ENCODE measurements around the gene HECW1.

HECW1 gene

DNA sequence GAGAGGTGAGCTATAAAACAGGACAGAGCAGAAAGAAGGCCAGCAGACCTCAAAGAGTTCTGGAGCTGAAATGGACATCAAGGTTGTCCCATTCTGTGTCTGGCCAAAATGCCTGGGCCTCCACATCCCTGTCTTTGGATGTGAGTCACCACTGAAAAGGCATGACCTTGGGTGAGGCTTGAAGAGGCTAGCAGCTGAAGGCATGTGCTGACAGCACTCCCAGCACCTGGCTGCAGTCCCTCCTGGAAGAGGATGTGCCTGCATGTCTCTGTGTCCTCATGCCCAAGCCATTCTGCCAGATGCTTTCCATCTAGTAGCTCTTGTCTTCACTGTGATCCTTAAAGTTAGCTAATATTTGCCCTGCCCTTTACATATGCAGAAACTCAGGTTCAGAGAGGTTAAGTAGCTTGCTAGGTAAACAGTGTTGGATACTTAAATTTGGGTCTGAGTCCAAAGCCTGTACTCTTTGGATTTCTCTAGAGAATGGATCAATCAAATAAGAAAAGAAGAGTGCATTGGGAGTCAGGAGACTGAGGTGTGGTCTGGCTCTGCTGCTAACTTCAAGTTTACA lies 35.8 kb downstream of the HECW1 start:
- DNase-seq (ENCODE audit: low read depth): peak; percentile 42

DNA sequence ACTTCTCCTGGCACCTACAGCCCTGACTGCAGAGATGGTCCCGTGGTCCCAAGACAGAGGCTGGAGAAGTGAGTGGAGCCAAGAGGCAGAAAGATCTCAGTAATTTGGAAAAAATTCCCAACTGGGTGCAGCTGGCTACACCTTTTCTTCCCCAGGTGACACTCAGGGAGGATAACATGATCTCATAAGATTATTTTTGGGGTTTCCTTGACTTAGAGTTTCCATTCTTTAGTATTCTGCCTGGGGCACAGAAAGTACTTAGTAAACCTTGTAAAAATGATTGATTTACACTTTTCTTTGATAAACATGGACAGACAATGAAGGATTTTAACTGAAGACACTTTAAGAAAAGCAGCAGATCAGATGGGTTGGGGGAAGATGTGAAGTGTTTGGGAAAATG lies 38.6 kb downstream of the HECW1 start:
- no peak for DNase-seq (ENCODE audit: low read depth)

GRCh38 chr7:43152696-43153095 lies 40.2 kb downstream of the HECW1 start:
- no peak for DNase-seq (ENCODE audit: low read depth)

- no peak for DNase-seq (ENCODE audit: low read depth)
Observed at GRCh38 chr7:43155636-43156035, 43.2 kb downstream of the HECW1 start.

GRCh38 chr7:43163885-43164284 lies 51.4 kb downstream of the HECW1 start:
- no peak for DNase-seq (ENCODE audit: low read depth)

DNA sequence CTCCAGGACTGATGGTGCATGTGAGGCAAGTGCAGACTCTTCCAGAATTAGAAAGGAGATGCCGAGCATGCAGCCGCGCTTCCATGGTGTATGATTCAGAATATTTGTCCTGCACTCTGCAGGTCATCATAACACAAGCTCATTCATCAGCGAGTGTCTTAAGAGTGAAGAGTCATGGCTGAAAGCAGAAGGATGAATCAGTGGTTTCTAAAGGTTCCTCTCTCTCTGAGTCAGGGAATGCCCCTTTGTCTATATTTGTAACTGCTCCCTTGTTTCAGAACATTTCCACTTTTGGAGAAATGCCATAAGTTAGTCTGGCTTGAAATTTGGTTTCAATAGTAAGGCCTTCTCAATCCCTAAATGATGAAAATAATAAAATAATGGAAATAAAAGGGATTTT lies 52.3 kb downstream of the HECW1 start:
- DNase-seq (ENCODE audit: low read depth): peak; percentile 86

- no peak for DNase-seq (ENCODE audit: low read depth)
Observed at GRCh38 chr7:43166686-43167085, 54.2 kb downstream of the HECW1 start.

GRCh38 chr7:43169076-43169475 lies 56.6 kb downstream of the HECW1 start:
- no peak for DNase-seq (ENCODE audit: low read depth)

DNA sequence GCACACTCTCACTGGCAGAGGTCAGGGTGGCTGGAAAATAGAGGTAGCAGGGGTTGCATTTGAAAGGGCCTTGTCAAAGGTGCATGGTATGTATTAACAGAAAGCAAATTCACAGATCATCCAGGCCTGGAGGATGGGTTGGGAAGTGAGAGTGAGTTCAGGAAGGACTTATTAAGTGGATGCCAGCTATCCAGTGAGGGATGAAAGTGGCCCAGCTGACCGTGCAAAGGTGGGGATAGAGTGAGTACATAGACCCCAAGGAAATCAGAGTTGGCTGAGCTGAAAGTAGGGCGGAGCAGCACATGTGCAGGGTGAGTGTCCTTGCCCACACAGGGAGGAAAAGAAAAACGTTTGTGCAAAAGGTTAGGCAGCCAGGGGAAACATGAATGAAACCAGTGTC lies 58.1 kb downstream of the HECW1 start:
- no peak for DNase-seq (ENCODE audit: low read depth)

DNA sequence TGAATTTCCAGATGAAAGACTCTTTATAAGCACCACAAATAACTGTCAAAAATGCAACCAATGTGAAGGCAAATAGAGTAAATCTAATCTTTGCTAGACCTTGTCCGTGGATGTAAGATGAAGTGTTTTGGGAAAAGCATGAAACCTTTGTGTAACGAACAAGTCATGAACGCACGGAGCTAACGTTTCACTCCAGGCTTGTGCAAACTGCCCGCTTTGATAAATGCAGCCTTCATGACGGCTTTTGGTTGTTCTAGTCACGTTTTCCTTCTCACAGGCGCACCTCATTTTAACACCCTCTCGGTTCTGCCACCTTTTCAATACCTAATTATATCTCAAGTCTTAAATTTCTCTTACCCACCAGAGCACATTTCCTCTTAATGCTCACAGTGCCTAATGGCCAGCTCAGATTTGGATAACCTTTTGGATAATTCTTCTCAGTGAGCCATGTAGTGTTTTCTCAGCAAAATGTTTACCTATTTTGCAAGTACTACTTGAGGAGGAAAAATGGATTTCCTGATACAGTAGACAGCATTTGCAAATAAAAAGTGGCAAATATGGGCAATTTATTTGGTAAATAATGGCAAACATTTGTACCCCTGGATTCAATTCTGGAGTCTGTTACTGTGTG lies 63.2 kb downstream of the HECW1 start:
- DNase-seq (ENCODE audit: low read depth): no peak

DNA sequence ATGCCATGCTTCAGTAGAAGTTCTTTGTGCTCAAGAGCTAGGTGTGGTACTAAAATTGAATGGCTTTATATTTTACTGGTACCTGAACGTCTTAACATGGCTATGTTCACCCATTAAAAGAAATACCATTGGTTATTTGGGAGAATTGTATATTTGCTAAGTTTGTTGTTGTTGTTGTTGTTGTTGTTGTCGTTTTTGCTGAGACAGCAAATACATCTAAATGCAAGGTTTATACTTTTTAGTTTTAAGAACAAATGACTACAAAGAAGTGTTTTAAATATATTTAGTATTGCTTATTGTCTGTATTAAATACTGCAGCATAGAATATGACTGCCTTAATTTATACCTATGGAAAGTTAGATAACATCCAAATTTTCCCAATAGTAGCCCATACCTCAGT lies 66.9 kb downstream of the HECW1 start:
- no peak for DNase-seq (ENCODE audit: low read depth)

DNA sequence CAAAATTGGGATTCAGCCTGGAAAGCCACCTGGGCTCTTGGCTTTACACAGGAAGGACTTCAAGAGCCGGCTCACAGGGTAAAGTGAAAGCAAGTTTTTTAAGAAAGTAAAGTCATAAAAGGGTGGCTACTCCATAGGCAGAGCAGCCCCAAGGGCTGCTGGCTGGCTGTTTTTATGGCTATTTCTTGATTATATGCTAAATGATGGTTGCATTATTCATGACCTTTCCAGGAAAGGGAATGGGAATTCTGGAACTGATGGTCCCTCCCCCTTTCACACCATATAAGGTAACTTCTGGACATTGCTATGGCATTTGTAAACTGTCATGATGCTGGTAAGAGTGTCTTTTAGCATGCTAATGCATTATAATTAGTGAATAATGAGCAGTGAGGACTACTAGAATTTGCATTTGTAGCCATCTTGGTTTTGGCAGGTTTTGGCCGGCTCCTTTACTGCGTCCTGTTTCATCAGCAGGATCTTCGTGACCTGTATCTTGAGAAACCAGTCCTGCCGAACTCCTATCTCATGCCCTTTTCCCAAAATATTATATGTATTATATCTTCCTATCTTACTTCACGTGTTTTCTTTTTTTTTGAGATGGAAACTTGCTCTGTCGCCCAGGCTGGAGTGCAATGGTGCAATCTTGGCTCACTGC lies 80.5 kb downstream of the HECW1 start:
- DNase-seq (ENCODE audit: low read depth): no peak

GRCh38 chr7:43193893-43194292 lies 81.4 kb downstream of the HECW1 start:
- no peak for DNase-seq (ENCODE audit: low read depth)

DNA sequence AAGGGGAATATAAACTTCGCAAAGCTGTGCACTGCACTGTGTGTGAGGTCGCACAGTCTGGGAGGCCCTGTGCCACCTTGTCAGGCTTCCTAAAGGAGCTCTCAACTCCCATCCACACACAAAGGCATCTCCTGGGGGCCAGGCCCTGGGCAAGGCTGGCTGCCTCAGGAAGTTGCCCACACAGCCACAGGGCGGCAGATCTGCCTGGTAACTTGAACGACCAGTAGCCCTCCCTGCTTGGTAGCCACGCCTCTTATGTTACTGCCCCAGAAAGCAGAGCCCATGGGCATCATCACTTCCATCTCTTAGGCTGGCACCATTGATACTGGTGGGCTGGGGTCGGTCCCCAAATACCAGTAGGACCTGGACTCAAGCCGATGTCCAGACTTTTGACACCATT lies 82.8 kb downstream of the HECW1 start:
- DNase-seq (ENCODE audit: low read depth): no peak

DNA sequence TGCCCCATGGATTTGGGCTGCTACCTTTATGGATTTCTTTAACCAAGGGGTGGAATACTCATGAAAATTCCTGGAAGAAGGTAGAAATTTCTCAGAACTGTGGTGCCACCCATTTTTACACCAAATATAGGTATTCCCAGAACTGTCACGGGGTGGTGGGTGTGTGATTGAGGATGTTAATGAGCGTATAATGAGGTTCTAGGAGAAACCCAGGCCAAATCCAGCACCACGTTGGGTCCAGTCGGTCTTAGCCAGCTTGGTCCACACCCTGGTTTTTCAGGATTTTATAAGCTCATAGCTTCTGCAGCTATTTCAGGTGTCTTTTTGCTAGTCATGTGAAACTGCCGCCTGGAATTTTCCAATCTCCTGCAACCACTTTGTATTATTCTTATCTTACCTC lies 83.3 kb downstream of the HECW1 start:
- DNase-seq (ENCODE audit: low read depth): no peak

GRCh38 chr7:43196379-43196778 lies 83.9 kb downstream of the HECW1 start:
- no peak for DNase-seq (ENCODE audit: low read depth)

- DNase-seq (ENCODE audit: low read depth): no peak
Observed at GRCh38 chr7:43198016-43198415, 85.6 kb downstream of the HECW1 start.

- DNase-seq (ENCODE audit: low read depth): no peak
Observed at GRCh38 chr7:43198599-43199090, 86.2 kb downstream of the HECW1 start.

- DNase-seq (ENCODE audit: low read depth): no peak
Observed at GRCh38 chr7:43199371-43200160, 87.1 kb downstream of the HECW1 start.

- no peak for DNase-seq (ENCODE audit: low read depth)
Observed at GRCh38 chr7:43201912-43202311, 89.5 kb downstream of the HECW1 start.

- DNase-seq (ENCODE audit: low read depth): no peak
Observed at GRCh38 chr7:43204081-43204480, 91.6 kb downstream of the HECW1 start.

DNA sequence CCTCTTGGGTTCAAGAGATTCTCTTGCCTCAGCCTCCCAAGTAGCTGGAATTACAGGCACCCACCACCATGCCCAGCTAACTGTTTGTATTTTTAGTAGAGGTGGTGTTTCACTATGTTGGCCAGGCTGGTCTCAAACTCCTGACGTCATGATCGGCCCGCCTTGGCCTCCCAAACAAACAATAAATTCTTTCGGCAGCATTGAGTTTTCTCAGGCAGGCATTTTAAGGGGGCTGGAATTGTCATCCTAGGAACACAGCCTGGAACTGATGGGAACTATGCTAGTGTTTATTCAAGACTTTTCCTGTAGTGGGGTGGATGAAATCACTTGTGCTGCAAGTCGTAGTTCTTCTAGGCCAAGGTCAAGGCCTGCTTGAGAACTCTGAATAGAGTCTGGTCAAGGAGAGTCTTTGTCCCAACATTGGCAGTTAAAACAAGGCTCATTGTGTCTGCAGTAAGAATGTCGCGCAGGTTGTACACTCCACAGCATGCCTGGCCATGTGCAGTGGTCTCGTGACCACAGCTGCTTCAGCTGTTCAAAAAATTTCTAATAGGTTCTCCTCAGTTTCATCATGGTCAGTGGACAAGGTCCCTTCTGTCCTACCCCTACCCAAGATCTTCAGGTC lies 92.8 kb downstream of the HECW1 start:
- DNase-seq (ENCODE audit: low read depth): no peak

Measured in GM04504 (cell line).